Body of pancreas (tissue), 4 donors: ENCODE results near the gene NLRP10.

Experiments used
- CTCF ChIP-seq, 7 experiments: fragments of 450-650 bp in 4 of 7; fragments of 200-600 bp in 3 of 7; sonication (generic) in 3 of 7; IDR thresholded peaks; one replicate each; pipeline ENCODE4 v1.5.1; 2016 to 2019; ENCODE audit warnings: antibody characterized with exemption in 7 of 7
- POLR2A ChIP-seq, 3 donors: fragments of 450-650 bp; IDR thresholded peaks; one replicate each; pipeline ENCODE4 v1.6.1; 2016; ENCODE audit warnings: antibody characterized with exemption in 3 of 3, mild to moderate bottlenecking in 2 of 3

DNA sequence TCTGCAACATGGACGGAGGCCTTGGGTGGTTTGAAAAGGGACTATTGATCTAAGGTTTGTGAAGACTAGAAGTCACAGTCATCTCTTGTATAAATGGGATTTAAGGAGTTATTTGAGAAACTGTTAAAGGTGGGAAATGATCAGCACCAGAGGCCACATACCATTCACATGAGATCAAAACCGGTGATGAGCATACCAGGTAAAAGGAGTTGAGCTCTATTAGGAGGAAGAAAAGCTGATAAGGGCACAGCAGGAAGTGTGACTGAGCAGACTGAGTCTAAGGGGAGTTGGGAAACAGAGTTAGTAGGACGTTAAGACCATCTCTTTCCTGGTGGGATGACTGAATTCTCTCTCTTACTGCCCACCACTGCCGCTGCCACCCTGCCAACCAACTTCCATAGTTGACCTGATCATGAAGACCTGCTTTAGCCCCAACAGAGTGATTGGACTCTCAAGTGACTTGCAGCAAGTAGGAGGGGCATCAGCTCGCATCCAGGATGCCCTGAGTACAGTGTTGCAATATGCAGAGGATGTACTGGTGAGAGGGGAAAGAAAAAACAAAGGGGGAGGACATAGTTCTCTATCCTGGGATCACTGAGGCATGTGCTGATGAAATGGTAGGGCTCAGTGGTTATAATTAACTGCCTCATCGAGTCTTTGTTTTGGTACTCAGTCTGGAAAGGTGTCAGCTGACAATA lies 29.5 kb upstream of the NLRP10 start:
- TF ChIP-seq POLR2A (IDR thresholded peaks at IDR 0.05): no peak
- TF ChIP-seq CTCF (IDR thresholded peaks at IDR 0.05): no peak
